Stomach (tissue), 4 donors: ENCODE results near the gene RFT1.

Source experiments
- CTCF ChIP-seq, 7 experiments: fragments of 450-650 bp in 4 of 7; fragments of 200-600 bp in 3 of 7; sonication (generic) in 3 of 7; IDR thresholded peaks; one replicate each; pipeline ENCODE4 v1.5.1; 2016 to 2019; ENCODE audit warnings: antibody characterized with exemption in 7 of 7, control low read depth in 2 of 7, mild to moderate bottlenecking in 1 of 7
- EP300 ChIP-seq: sonication (generic); formaldehyde crosslinking; IDR thresholded peaks from one replicate; pipeline ENCODE4 v1.6.1; 2017; ENCODE audit warnings: antibody characterized with exemption

- no peak for TF ChIP-seq CTCF (IDR thresholded peaks at IDR 0.05)
- no peak for TF ChIP-seq EP300
These were observed 21.2 kb upstream of the RFT1 start for GRCh38 chr3:53151465-53151864.
